Measurements from ENCODE around the gene TPBGL.

DNA sequence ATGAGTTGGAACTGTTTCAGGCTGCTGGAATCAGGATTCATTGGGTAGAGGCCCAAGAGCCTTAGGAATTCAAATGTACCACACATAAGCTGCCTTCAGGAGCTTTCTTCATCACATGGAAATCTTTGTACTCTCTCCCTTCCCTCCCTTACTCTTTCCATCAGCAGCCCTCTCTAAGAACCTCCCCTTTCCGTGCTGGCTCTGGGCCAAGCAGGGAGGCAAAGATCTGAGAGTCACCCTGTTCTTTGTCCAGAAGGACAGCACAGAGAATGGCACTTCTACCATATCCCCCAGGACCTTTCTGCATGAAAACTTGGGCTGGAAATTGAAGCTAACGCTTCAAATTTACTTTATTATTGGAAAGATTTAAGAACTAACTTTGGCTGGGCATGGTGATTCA lies 20.7 kb upstream of the TPBGL start:
- TF ChIP-seq, protein P1, sequence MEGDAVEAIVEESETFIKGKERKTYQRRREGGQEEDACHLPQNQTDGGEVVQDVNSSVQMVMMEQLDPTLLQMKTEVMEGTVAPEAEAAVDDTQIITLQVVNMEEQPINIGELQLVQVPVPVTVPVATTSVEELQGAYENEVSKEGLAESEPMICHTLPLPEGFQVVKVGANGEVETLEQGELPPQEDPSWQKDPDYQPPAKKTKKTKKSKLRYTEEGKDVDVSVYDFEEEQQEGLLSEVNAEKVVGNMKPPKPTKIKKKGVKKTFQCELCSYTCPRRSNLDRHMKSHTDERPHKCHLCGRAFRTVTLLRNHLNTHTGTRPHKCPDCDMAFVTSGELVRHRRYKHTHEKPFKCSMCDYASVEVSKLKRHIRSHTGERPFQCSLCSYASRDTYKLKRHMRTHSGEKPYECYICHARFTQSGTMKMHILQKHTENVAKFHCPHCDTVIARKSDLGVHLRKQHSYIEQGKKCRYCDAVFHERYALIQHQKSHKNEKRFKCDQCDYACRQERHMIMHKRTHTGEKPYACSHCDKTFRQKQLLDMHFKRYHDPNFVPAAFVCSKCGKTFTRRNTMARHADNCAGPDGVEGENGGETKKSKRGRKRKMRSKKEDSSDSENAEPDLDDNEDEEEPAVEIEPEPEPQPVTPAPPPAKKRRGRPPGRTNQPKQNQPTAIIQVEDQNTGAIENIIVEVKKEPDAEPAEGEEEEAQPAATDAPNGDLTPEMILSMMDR (IDR thresholded peaks at IDR 0.05; ENCODE audit: borderline replicate concordance, extremely low read depth, low read length, poor library complexity, severe bottlenecking): no peak
- no peak for TF ChIP-seq EZH2 (IDR thresholded peaks at IDR 0.05; ENCODE audit: borderline replicate concordance, low read depth, low read length, severe bottlenecking)

All from DND-41 (cell line).